T-helper 1 cell treated with Interleukin-12 subunit alpha and Interleukin-12 subunit beta and Interleukin-4 antibody, amounts not matched to agents 30 μg/mL and 1 μg/mL, for 36 hours (primary cell): ENCODE measurements around the gene SCAMP5.

Experiments used
- H3K27ac Mint-ChIP-seq: one replicate; pipeline ENCODE4 v1.8.0; 2021; ENCODE audit warnings: mild to moderate bottlenecking, mixed read lengths
- H3K27me3 Mint-ChIP-seq: one replicate; pipeline ENCODE4 v1.8.0; 2021; ENCODE audit warnings: low read depth, mixed read lengths
- H3K36me3 Mint-ChIP-seq: one replicate; pipeline ENCODE4 v1.8.0; 2021; ENCODE audit warnings: low read depth, mixed read lengths
- H3K4me1 Mint-ChIP-seq: one replicate; pipeline ENCODE4 v1.8.0; 2021; ENCODE audit warnings: low read depth, mixed read lengths
- H3K4me3 Mint-ChIP-seq: one replicate; pipeline ENCODE4 v1.8.0; 2021; ENCODE audit warnings: mild to moderate bottlenecking, moderate library complexity, mixed read lengths
- H3K9me3 Mint-ChIP-seq: one replicate; pipeline ENCODE4 v1.8.0; 2021; ENCODE audit warnings: mixed read lengths

The SCAMP5 gene

DNA sequence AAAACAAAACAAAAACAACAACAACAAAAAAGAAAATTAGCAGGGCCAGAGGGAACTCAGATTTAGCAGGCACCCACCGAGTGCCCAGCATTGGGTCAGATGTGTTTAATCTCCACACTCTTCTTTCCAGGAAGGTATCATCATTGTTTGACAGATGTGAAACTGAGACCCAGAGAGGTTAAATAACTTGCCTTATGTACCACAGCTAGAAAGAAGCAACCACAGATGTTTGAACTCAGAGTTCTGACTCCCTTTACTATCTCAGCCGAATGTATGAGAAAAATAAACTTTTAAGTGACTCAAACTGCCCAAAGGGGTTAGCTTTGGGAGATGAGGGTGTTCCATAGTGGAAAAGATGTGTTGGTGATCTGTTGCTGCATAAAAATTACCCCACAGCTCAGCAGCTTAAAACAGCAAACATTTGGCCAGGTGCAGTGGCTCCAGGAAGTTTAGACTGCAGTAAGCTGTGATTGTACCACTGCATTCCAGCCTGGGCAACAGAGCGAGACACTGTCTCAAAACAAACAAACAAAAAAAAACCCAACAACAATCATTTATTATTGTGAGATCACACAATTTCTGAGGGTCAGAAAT, 34.3 kb upstream of the SCAMP5 start:
- Mint-ChIP-seq H3K27me3 (peaks cover 55% of the 10 kb centered on the region), H3K4me1 (peaks cover 16% of the 10 kb centered on the region), H3K9me3 (no peaks in the 10 kb centered on the region), H3K36me3 (no peaks in the 10 kb centered on the region), H3K4me3 (no peak overlapping the region), H3K27ac (no peak overlapping the region)

GRCh38 chr15:74961616-74962015, 33.7 kb upstream of the SCAMP5 start:
- Mint-ChIP-seq H3K36me3 (no peaks in the 10 kb centered on the region), H3K27ac (no peak overlapping the region), H3K27me3 (peaks cover 55% of the 10 kb centered on the region), H3K9me3 (no peaks in the 10 kb centered on the region), H3K4me1 (peaks cover 16% of the 10 kb centered on the region), H3K4me3 (no peak overlapping the region)

DNA sequence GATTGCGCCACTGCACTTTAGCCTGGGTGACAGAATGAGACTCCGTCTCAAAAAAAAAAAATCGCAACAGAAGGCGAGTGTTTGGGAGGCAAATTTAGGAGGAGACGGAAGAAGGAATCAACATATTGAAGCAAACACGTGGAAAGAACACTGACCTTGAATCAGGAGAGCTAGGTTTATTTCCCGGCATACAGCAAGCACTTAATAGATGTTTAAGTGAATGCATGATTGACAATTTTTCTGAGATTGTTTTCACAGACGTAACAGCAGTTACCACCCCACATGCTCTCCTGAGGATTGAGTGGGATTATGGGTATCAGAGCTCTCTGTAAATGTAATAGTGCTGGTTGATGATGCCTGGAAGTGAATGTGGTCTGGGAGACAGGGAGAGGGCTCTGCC, 33.1 kb upstream of the SCAMP5 start:
- Mint-ChIP-seq H3K9me3 (no peaks in the 10 kb centered on the region), H3K27ac (no peak overlapping the region), H3K4me3 (no peak overlapping the region), H3K36me3 (no peaks in the 10 kb centered on the region), H3K4me1 (peaks cover 16% of the 10 kb centered on the region), H3K27me3 (peaks cover 55% of the 10 kb centered on the region)

- Mint-ChIP-seq H3K4me1 (peaks cover 16% of the 10 kb centered on the region), H3K27me3 (peaks cover 50% of the 10 kb centered on the region), H3K9me3 (no peaks in the 10 kb centered on the region), H3K36me3 (no peaks in the 10 kb centered on the region), H3K4me3 (no peak overlapping the region), H3K27ac (no peak overlapping the region)
Measured at GRCh38 chr15:74962671-74963070, 32.7 kb upstream of the SCAMP5 start.

GRCh38 chr15:74963213-74963612, 32.1 kb upstream of the SCAMP5 start:
- H3K4me3 Mint-ChIP-seq, result no peak overlapping the region
- H3K4me1 Mint-ChIP-seq, result peaks cover 12% of the 10 kb centered on the region
- no peaks in the 10 kb centered on the region for H3K9me3 Mint-ChIP-seq

DNA sequence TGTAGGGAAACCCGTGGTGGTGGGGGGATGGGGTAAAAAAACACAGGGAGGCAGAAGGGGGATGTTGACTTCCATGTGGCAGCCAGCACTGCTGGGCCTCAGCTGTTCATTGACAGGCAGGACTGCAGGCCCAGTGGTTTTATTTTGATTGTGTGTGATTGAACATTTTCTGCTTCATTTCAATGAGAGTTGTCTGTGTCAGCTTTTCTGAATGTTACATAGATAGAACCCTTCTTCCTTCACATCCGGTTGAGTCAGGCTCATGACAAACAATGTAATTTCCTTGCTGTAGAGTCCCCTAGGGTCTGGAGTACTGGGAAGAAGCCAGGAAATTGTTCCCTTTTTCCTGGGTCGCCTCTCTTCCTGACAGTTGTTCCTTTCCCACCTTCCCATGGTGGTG, 30.6 kb upstream of the SCAMP5 start:
- Mint-ChIP-seq H3K4me1 (peaks cover 4% of the 10 kb centered on the region), H3K27me3 (peaks cover 29% of the 10 kb centered on the region), H3K36me3 (no peaks in the 10 kb centered on the region), H3K9me3 (no peaks in the 10 kb centered on the region), H3K4me3 (no peak overlapping the region), H3K27ac (no peak overlapping the region)

More at GRCh38 chr15:74963213-74963612, 32.1 kb upstream of the SCAMP5 start:
- Mint-ChIP-seq H3K36me3 (no peaks in the 10 kb centered on the region), H3K27ac (no peak overlapping the region), H3K27me3 (peaks cover 45% of the 10 kb centered on the region)

DNA sequence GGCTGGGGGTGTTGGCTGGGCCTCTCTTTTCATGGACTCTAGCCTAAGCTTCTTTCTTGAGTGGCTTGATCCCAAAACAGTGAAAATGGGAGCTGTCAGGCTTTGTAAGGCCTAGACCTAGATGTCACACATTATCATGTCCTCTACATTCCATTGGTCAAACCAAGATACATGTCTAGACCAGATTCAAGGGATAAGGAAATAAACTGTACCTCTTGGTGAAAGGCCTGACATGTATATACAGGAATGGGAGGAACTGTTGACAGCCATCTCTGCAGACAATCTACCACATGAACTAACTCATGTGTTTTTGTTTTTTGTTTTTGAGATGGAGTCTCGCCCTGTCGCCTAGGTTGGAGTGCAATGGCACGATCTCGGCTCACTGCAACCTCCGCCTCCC, 27.7 kb upstream of the SCAMP5 start:
- H3K27ac Mint-ChIP-seq, result no peak overlapping the region
- H3K4me1 Mint-ChIP-seq, result no peaks in the 10 kb centered on the region
- H3K36me3 Mint-ChIP-seq, result no peaks in the 10 kb centered on the region
- no peak overlapping the region for H3K4me3 Mint-ChIP-seq
- peaks cover 1% of the 10 kb centered on the region for H3K27me3 Mint-ChIP-seq
- H3K9me3 Mint-ChIP-seq, result no peaks in the 10 kb centered on the region

DNA sequence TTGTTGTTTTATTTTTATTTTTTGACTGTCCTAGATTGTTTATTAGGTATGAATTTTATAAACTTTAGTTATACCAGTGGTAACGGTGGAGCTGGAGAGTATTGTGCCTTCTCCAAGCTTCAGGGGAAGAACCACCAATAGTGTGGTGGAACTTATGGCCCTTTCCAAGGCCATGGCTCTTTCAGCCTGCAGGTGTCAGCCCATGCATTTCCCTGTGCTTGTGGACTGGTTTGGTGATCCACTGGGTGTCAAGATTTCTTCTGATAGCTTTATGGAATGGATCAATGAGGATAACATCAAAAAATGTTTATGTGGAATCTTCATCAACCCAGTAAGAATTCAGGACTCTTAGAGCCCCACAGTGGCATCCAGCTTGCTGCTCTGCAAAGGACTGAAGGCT, 19.2 kb upstream of the SCAMP5 start:
- Mint-ChIP-seq H3K36me3 (no peaks in the 10 kb centered on the region), H3K27ac (no peak overlapping the region), H3K4me3 (no peak overlapping the region), H3K4me1 (peaks cover 2% of the 10 kb centered on the region), H3K27me3 (peaks cover 4% of the 10 kb centered on the region), H3K9me3 (no peaks in the 10 kb centered on the region)

DNA sequence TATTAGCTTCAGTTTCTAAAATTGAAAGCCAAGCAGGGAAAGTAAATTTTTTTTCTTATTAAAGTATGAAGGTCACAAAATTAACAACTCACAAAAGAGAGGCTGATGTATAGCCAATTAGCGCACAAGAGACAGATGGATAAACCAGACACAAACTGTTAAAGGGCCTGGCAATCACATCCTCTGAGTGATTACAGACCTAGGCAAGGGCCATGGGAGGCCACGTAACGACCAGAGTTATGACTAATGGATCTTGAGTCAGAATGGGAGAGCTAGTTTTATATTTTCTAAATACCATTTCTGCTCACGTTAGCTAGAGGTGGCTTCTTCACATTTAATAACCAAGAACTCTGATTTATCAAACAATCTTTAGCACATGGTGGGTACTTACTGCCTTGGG, 17.8 kb upstream of the SCAMP5 start:
- H3K36me3 Mint-ChIP-seq, result no peaks in the 10 kb centered on the region
- peaks cover 2% of the 10 kb centered on the region for H3K4me1 Mint-ChIP-seq
- no peak overlapping the region for H3K4me3 Mint-ChIP-seq
- no peak overlapping the region for H3K27ac Mint-ChIP-seq
- no peaks in the 10 kb centered on the region for H3K9me3 Mint-ChIP-seq
- peaks cover 4% of the 10 kb centered on the region for H3K27me3 Mint-ChIP-seq

- no peaks in the 10 kb centered on the region for H3K9me3 Mint-ChIP-seq
- no peak overlapping the region for H3K27ac Mint-ChIP-seq
- H3K4me3 Mint-ChIP-seq, result no peak overlapping the region
- H3K27me3 Mint-ChIP-seq, result peaks cover 4% of the 10 kb centered on the region
- peaks cover 2% of the 10 kb centered on the region for H3K4me1 Mint-ChIP-seq
- no peaks in the 10 kb centered on the region for H3K36me3 Mint-ChIP-seq
Measured at GRCh38 chr15:74978077-74978476, 17.3 kb upstream of the SCAMP5 start.

- Mint-ChIP-seq H3K9me3 (no peaks in the 10 kb centered on the region), H3K36me3 (no peaks in the 10 kb centered on the region), H3K4me1 (peaks cover 2% of the 10 kb centered on the region), H3K4me3 (no peak overlapping the region), H3K27ac (no peak overlapping the region), H3K27me3 (peaks cover 4% of the 10 kb centered on the region)
Measured at GRCh38 chr15:74978503-74978902, 16.9 kb upstream of the SCAMP5 start.

GRCh38 chr15:74982183-74982582, 13.2 kb upstream of the SCAMP5 start:
- Mint-ChIP-seq H3K4me1 (peaks cover 7% of the 10 kb centered on the region), H3K9me3 (no peaks in the 10 kb centered on the region), H3K36me3 (no peaks in the 10 kb centered on the region), H3K27me3 (peaks cover 9% of the 10 kb centered on the region), H3K27ac (no peak overlapping the region), H3K4me3 (no peak overlapping the region)

DNA sequence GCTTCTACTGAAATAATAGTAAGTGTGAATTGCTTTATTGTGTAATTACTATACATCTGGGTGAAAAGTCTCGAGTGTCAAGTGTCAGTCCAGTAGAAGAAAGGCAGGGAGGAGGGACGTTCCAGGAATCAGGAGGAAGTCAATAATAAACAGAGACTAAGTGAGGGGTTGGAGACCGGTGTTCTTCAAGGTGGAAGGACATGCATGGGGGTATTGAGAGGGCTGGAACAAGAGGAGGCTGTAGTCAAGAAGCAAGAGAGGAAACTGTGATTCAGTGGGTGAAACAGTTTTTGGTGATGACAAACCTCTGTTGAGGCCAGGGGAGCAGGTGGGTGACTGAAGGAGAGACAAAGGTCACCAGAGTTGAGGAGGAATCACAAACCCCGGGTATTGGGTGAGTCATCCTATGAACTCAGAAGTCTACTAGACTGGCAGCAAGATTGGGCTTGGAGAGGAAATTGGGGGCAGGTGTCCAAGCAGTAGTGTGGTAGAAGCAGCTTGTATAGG, 11.6 kb upstream of the SCAMP5 start:
- no peaks in the 10 kb centered on the region for H3K9me3 Mint-ChIP-seq
- no peak overlapping the region for H3K4me3 Mint-ChIP-seq
- no peak overlapping the region for H3K27ac Mint-ChIP-seq
- H3K4me1 Mint-ChIP-seq, result peaks cover 5% of the 10 kb centered on the region
- H3K36me3 Mint-ChIP-seq, result no peaks in the 10 kb centered on the region
- peaks cover 12% of the 10 kb centered on the region for H3K27me3 Mint-ChIP-seq

DNA sequence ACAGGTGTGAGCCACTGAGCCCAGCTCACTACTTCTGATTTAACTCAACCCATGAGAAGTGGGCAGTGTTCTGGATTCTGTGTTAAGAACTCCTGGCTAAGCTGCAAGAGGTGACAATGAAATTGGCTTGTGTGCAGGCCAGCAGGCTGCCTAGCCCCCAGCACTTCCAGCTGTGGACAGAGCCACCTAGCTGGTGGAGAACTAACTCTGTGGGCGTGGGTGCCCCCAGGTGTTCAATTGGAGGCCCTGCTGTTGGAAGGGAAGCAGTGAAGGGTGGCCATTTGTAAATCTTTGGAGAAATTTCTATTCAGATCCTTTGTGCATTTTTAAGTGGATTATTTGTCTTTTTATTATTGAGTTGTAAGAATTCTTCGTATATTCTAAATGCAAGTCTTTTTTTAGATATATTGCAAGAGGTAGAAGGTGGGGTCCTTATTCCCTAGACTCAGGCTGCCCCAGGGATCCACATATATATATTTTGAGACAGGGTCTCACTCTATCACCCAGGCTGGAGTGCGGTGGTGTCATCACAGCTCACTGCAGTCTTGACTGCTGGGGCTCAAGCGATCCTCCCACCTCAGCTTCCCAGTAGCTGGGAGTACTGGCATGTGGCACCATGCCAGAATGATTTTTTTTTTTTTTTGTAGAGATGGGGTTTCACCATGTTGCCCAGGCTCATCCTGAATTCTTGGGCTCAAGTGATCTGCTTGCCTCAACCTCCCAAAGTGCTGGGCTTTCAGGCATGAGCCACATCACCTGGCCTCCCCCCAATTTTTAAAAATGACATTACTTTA, 7.2 kb upstream of the SCAMP5 start:
- H3K9me3 Mint-ChIP-seq, result no peaks in the 10 kb centered on the region
- peaks cover 20% of the 10 kb centered on the region for H3K27me3 Mint-ChIP-seq
- no peaks in the 10 kb centered on the region for H3K36me3 Mint-ChIP-seq
- peaks cover 5% of the 10 kb centered on the region for H3K4me1 Mint-ChIP-seq
- no peak overlapping the region for H3K4me3 Mint-ChIP-seq
- H3K27ac Mint-ChIP-seq, result no peak overlapping the region

- Mint-ChIP-seq H3K36me3 (no peaks in the 10 kb centered on the region), H3K27me3 (peaks cover 21% of the 10 kb centered on the region), H3K4me3 (no peak overlapping the region), H3K4me1 (no peaks in the 10 kb centered on the region), H3K9me3 (no peaks in the 10 kb centered on the region), H3K27ac (no peak overlapping the region)
Measured at GRCh38 chr15:74989527-74989926, 5.8 kb upstream of the SCAMP5 start.
